Kidney (tissue), 14 donors: ENCODE data around the gene PPIL1. TPM values are rescaled to one million over a fixed set of nuclear protein-coding genes. Genes with fewer than 3 reads are reported as not detected.

Experiments
- DNase-seq, 5 donors: peaks; one replicate each; pipeline ENCODE4 v3.0.0-alpha.2; 2013 to 2020
- FAIRE-seq: peaks from 2 replicates; lab custom pipeline; 2012; peaks lifted over from hg19 to GRCh38; lab: Jason Lieb, UNC
- H3K27ac ChIP-seq, 2 donors: one replicate each; pipeline ENCODE4 v1.7.0; 2013; ENCODE audit warnings: low read depth in 2 of 2, low read length in 2 of 2, inconsistent platforms in 1 of 2
- H3K27me3 ChIP-seq: one replicate; pipeline ENCODE4 v1.7.1; 2013; ENCODE audit warnings: low read length, inconsistent platforms; ENCODE audit not compliant: control insufficient read depth, insufficient read depth
- H3K36me3 ChIP-seq, 3 donors: one replicate each; pipeline versions ENCODE4 v1.7.0 to v1.7.1; 2013; ENCODE audit warnings: low read length in 3 of 3, control low read depth in 1 of 3, inconsistent platforms in 1 of 3; ENCODE audit not compliant: insufficient read depth in 3 of 3, control insufficient read depth in 2 of 3
- H3K4me1 ChIP-seq, 3 donors: one replicate each; pipeline versions ENCODE4 v1.7.0 to v1.7.1; 2013; ENCODE audit warnings: low read length in 3 of 3, inconsistent platforms in 1 of 3, low read depth in 1 of 3; ENCODE audit not compliant: control insufficient read depth in 2 of 3, insufficient read depth in 2 of 3
- H3K4me3 ChIP-seq, 3 donors: one replicate each; pipeline versions ENCODE4 v1.7.0 to v1.8.1; 2013; ENCODE audit warnings: low read length in 3 of 3, control low read depth in 1 of 3, inconsistent platforms in 1 of 3
- H3K9ac ChIP-seq, 3 donors: one replicate each; pipeline versions ENCODE4 v1.7.0 to v1.7.1; 2013; ENCODE audit warnings: low read length in 3 of 3, control low read depth in 1 of 3, inconsistent platforms in 1 of 3
- H3K9me3 ChIP-seq, 3 donors: one replicate each; pipeline versions ENCODE4 v1.7.0 to v1.7.1; 2013; ENCODE audit warnings: low read length in 3 of 3, control low read depth in 1 of 3, inconsistent platforms in 1 of 3; ENCODE audit not compliant: control insufficient read depth in 2 of 3, insufficient read depth in 1 of 3
- intact Hi-C: fragments of 100-400 bp; cut with DNase I; formaldehyde crosslinking; loops from one replicate; pipeline ENCODE4 v1.11.1; 2022
- polyA plus RNA-seq: library from polyadenylated mRNA; stranded (reverse); fragments of 350-450 nt; fragmentation: Illumina TruSeq; extraction: RNeasy Lipid Tissue Mini Kit (QIAGEN cat#74804); gene quantifications from one replicate; pipeline ENCODE4 v1.2.3, GENCODE V29; 2014; ENCODE audit warnings: low read depth, low replicate concordance; ENCODE audit not compliant: insufficient read depth
- total RNA-seq: library from RNA; stranded (reverse); fragmentation: NEBNext Ultra II Directional; extraction: Animal tissue kit (Norgen Biotek cat#: 25700); gene quantifications from one replicate; pipeline ENCODE4 v1.2.1, GENCODE V29; 2021
- TF ChIP-seq, protein P1 (sequence below): IDR thresholded peaks from 3 replicates; pipeline ENCODE4 v1.5.1; 2012; ENCODE audit warnings: mild to moderate bottlenecking, moderate library complexity, borderline replicate concordance; ENCODE audit not compliant: insufficient read depth; ENCODE audit errors: extremely low read depth
- donor health status: control.
- donor health status: control.
- donor health status: control.
- donor health status: control.
- donor health status: control.
- donor health status: DM: yes; HTN: yes; CAD: no.
- donor health status: Normal renal cell carcinoma (clear cell type).

PPIL1 gene
- total and polyA plus RNA-seq, 2 donors from 2014 or later, result 21.3 to 40.1 TPM

DNA sequence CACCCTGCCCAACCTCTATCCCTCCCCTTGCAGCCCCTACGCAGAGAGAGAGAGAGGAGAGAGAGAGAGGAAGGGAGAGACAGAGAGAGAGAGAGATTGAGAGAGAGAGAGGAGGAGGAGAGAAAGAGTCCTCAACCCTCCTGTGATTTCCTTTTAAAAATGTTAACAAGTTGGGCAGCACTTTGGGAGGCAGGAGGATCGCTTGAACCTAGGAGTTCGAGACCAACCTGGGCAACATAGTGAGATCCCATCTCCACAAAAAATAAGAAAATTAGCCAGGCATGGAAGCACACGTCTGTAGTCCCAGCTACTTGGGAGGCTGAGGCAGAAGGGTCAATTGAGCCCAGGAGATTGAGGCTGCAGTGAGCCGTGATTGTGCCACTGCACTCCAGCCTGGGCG is 65.4 kb downstream of the PPIL1 start:
- Histone ChIP-seq H3K27me3 (no peaks in the 10 kb centered on the region), H3K36me3 (no peaks in the 10 kb centered on the region), H3K27ac (no peak overlapping the region), H3K9me3 (no peaks in the 10 kb centered on the region), H3K4me3 (no peak overlapping the region), H3K4me1 (no peaks in the 10 kb centered on the region), H3K9ac (no peak overlapping the region)
- FAIRE-seq (no peak), DNase-seq (no peak)
- intact Hi-C loops, result no loop called here
- TF ChIP-seq, protein P1, sequence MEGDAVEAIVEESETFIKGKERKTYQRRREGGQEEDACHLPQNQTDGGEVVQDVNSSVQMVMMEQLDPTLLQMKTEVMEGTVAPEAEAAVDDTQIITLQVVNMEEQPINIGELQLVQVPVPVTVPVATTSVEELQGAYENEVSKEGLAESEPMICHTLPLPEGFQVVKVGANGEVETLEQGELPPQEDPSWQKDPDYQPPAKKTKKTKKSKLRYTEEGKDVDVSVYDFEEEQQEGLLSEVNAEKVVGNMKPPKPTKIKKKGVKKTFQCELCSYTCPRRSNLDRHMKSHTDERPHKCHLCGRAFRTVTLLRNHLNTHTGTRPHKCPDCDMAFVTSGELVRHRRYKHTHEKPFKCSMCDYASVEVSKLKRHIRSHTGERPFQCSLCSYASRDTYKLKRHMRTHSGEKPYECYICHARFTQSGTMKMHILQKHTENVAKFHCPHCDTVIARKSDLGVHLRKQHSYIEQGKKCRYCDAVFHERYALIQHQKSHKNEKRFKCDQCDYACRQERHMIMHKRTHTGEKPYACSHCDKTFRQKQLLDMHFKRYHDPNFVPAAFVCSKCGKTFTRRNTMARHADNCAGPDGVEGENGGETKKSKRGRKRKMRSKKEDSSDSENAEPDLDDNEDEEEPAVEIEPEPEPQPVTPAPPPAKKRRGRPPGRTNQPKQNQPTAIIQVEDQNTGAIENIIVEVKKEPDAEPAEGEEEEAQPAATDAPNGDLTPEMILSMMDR, result no peak

DNA sequence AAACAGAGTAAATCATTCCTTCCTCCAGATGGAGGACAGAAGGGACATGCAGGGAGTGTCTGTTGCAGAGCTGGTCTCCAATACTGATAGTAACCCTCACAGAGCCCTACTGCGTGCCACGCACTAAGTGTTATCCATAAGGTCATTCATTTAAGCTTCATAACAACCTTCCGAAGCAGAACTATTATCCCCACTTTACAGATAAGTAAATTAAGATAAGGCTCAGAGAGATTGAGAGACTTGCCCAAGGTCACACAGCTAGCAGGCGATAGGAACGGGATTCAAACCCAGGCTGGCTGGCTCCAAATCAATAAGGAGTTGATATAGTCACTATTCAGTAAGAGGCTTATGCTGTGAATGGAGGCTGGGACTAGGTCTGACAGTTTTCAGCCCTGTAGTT is 66.0 kb downstream of the PPIL1 start:
- TF ChIP-seq, protein P1, result no peak
- H3K27me3 ChIP-seq, result no peaks in the 10 kb centered on the region
- no peak for FAIRE-seq
- H3K4me1 ChIP-seq, result no peaks in the 10 kb centered on the region
- no peak overlapping the region for H3K27ac ChIP-seq
- no peaks in the 10 kb centered on the region for H3K9me3 ChIP-seq
- no peak overlapping the region for H3K9ac ChIP-seq
- no peak for DNase-seq
- no peaks in the 10 kb centered on the region for H3K36me3 ChIP-seq
- no peak overlapping the region for H3K4me3 ChIP-seq
- intact Hi-C loops, result no loop called here

DNA sequence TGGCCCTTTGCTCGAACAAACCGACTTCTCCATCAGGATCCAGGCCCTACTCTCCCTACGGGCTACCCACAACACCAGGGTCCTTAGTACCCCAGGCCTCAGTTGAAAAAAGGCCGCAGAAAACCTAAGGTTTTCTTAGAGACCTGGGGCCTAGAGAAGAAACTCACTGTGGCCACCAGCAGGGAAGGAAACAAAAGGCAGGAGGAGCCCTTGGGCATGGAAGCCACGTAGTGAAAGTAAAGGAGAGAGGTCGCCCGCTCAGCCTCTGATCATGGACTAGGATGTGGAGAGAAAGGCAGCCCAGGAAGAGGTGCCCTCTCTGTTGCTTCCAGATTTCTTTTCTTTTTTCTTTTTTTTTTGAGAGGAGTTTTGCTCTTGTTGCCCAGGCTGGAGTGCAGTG is 66.9 kb downstream of the PPIL1 start:
- TF ChIP-seq, protein P1, result no peak
- H3K4me3 ChIP-seq, result no peak overlapping the region
- peak in 1 of 5 donors; percentile 27 for DNase-seq
- H3K36me3 ChIP-seq, result no peaks in the 10 kb centered on the region
- no peak overlapping the region for H3K9ac ChIP-seq
- intact Hi-C loops, result no loop called here
- no peak overlapping the region for H3K27ac ChIP-seq
- no peaks in the 10 kb centered on the region for H3K9me3 ChIP-seq
- H3K27me3 ChIP-seq, result no peaks in the 10 kb centered on the region
- no peaks in the 10 kb centered on the region for H3K4me1 ChIP-seq
- FAIRE-seq, result no peak

DNA sequence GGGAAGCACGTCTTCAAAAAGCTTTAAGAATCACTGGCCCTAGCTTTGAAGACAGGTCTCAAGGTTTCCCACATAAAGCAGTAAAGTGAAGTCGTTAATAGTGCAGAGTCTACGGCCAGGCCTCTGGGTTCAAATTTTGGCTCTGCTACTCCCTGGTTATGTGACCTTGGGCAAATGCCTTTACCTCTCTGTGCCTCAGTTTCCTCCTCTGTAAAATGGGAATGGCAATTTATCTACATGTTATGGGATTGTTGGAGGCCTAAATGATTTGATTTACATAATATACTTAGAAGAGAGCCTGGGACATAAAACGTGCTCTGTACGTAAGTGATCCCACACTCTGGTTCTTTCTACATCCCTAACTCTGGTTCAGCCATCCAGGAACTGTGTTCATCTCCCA is 67.5 kb downstream of the PPIL1 start:
- intact Hi-C loops, result no loop called here
- H3K36me3 ChIP-seq, result no peaks in the 10 kb centered on the region
- no peak overlapping the region for H3K27ac ChIP-seq
- H3K9ac ChIP-seq, result no peak overlapping the region
- DNase-seq (no peak), FAIRE-seq (no peak)
- TF ChIP-seq, protein P1, result no peak
- H3K27me3 ChIP-seq, result no peaks in the 10 kb centered on the region
- no peaks in the 10 kb centered on the region for H3K9me3 ChIP-seq
- H3K4me3 ChIP-seq, result no peak overlapping the region
- H3K4me1 ChIP-seq, result no peaks in the 10 kb centered on the region
